HepG2 (cell line): ENCODE results near the gene RSF1. TPM values are rescaled to one million over a fixed set of nuclear protein-coding genes. Genes with fewer than 3 reads are reported as not detected.

Experiments
- CREB1 ChIP-seq, 2 experiments: fragments of 450-650 bp in 1 of 2; IDR thresholded peaks; 2 replicates each; pipeline ENCODE4 v1.6.1; 2016 to 2017; ENCODE audit warnings: control low read depth in 1 of 2, mild to moderate bottlenecking in 1 of 2, missing compliant biosample characterization in 1 of 2, missing genetic modification characterization in 1 of 2
- DRAP1 ChIP-seq: IDR thresholded peaks from 2 replicates; pipeline ENCODE4 v1.6.1; 2016; ENCODE audit warnings: missing genetic modification reagents, missing compliant biosample characterization
- ELK4 ChIP-seq: sonication (generic); formaldehyde crosslinking; IDR thresholded peaks from 2 replicates; pipeline ENCODE4 v1.9.0; 2021; ENCODE audit warnings: missing genetic modification reagents, borderline replicate concordance
- GMEB1 ChIP-seq: sonication (generic); formaldehyde crosslinking; IDR thresholded peaks from 2 replicates; pipeline ENCODE4 v1.5.1; 2020; ENCODE audit warnings: missing genetic modification reagents, mild to moderate bottlenecking, borderline replicate concordance
- HIVEP1 ChIP-seq: sonication (generic); formaldehyde crosslinking; IDR thresholded peaks from 2 replicates; pipeline ENCODE4 v1.4.0; 2020; ENCODE audit warnings: mild to moderate bottlenecking, missing genetic modification reagents
- HMG20B ChIP-seq: conservative IDR thresholded peaks from 2 replicates; pipeline ENCODE4 v1.6.1; 2016; ENCODE audit warnings: missing genetic modification reagents, missing compliant biosample characterization
- IRF9 ChIP-seq: sonication (generic); formaldehyde crosslinking; IDR thresholded peaks from 2 replicates; pipeline ENCODE4 v1.8.0; 2022; ENCODE audit warnings: missing genetic modification reagents, mild to moderate bottlenecking, borderline replicate concordance
- KAT2B ChIP-seq: fragments of 150-350 bp; IDR thresholded peaks from 2 replicates; pipeline ENCODE4 v1.6.1; 2014; ENCODE audit warnings: low read depth, low read length, borderline replicate concordance
- MLXIP ChIP-seq: sonication (generic); formaldehyde crosslinking; IDR thresholded peaks from 2 replicates; pipeline ENCODE4 v1.9.0; 2021; ENCODE audit warnings: missing genetic modification reagents, borderline replicate concordance
- MYNN ChIP-seq: sonication (generic); formaldehyde crosslinking; IDR thresholded peaks from 2 replicates; pipeline ENCODE4 v1.4.0; 2020; ENCODE audit warnings: mild to moderate bottlenecking, low read depth, missing genetic modification reagents
- POLR2A ChIP-seq, 2 experiments: IDR thresholded peaks; 2 replicates each; pipeline ENCODE4 v1.6.1; 2011; ENCODE audit warnings: low read depth in 2 of 2, low read length in 2 of 2, mild to moderate bottlenecking in 1 of 2, moderate library complexity in 1 of 2; ENCODE audit not compliant: insufficient read depth in 1 of 2
- SATB2 ChIP-seq: sonication (generic); formaldehyde crosslinking; IDR thresholded peaks from 2 replicates; pipeline ENCODE4 v1.5.0; 2020; ENCODE audit warnings: missing genetic modification reagents
- SNRNP70 ChIP-seq: fragments of 200-400 bp; formaldehyde crosslinking; IDR thresholded peaks from 2 replicates; pipeline ENCODE4 v1.6.1; 2017; ENCODE audit warnings: mild to moderate bottlenecking, low read depth, low read length, moderate library complexity
- TEF ChIP-seq: sonication (generic); formaldehyde crosslinking; IDR thresholded peaks from 2 replicates; pipeline ENCODE4 v1.5.0; 2020; ENCODE audit warnings: missing genetic modification reagents
- TOPORS ChIP-seq: sonication (generic); formaldehyde crosslinking; IDR thresholded peaks from 2 replicates; pipeline ENCODE4 v1.8.0; 2023; ENCODE audit warnings: mild to moderate bottlenecking, missing genetic modification reagents
- ZBTB42 ChIP-seq: sonication (generic); formaldehyde crosslinking; IDR thresholded peaks from 2 replicates; pipeline ENCODE4 v1.5.0; 2020; ENCODE audit warnings: mild to moderate bottlenecking, missing genetic modification reagents
- ZFP90 ChIP-seq: sonication (generic); formaldehyde crosslinking; IDR thresholded peaks from 2 replicates; pipeline ENCODE4 v1.8.0; 2022; ENCODE audit warnings: missing genetic modification reagents, mild to moderate bottlenecking, inconsistent platforms, borderline replicate concordance
- ZNF430 ChIP-seq: sonication (generic); formaldehyde crosslinking; IDR thresholded peaks from 2 replicates; pipeline ENCODE4 v1.9.0; 2021; ENCODE audit warnings: mild to moderate bottlenecking, missing genetic modification reagents
- ZNF432 ChIP-seq: sonication (generic); formaldehyde crosslinking; IDR thresholded peaks from 2 replicates; pipeline ENCODE4 v1.5.0; 2020; ENCODE audit warnings: missing genetic modification reagents, mild to moderate bottlenecking, borderline replicate concordance
- ZNF570 ChIP-seq: sonication (generic); formaldehyde crosslinking; IDR thresholded peaks from 2 replicates; pipeline ENCODE4 v1.4.0; 2020; ENCODE audit warnings: mild to moderate bottlenecking, missing genetic modification reagents, borderline replicate concordance
- ZNF773 ChIP-seq: sonication (generic); formaldehyde crosslinking; IDR thresholded peaks from 2 replicates; pipeline ENCODE4 v1.4.0; 2020; ENCODE audit warnings: missing genetic modification reagents, borderline replicate concordance
- polyA plus RNA-seq, 8 experiments: library from polyadenylated mRNA; depleted of rRNA in 3 of 8; stranded (reverse) in 7 of 8; unstranded in 1 of 8; fragments of >200 nt; fragmentation: Illumina TruSeq in 4 of 8; extraction: Trizol in 4 of 8; gene quantifications; 2 replicates each; pipeline versions ENCODE4 v1.2.1 to v1.2.3, GENCODE V29; 2011 to 2016; ENCODE audit warnings: low read depth in 4 of 8, missing spikeins in 1 of 8, mixed read lengths in 1 of 8; ENCODE audit not compliant: insufficient read depth in 1 of 8
- total RNA-seq, 5 experiments: library from RNA; depleted of rRNA; stranded (reverse); fragments of >200 nt; fragmentation: Illumina TruSeq; extraction: Trizol; gene quantifications; 2 replicates each; pipeline ENCODE4 v1.2.3, GENCODE V29; 2016; ENCODE audit warnings: low read depth in 1 of 5

RSF1 gene
- total and polyA plus RNA-seq, 2 of the 13 experiments (the other 11 are each of a cell fraction or from before 2014, with no cell fraction given), result 15.5 to 33.1 TPM

GRCh38 chr11:77820565-77821348 lies at the start of gene RSF1, which contains the start of gene AAMDC (continued):
- no peak for TF ChIP-seq MYNN (CRISPR knock-in tag)
- TF ChIP-seq SNRNP70, result no peak
- peak; percentile 4; the same call in 1 of the 2 replicates for TF ChIP-seq CREB1 (IDR thresholded peaks at IDR 0.05)
- no peak for TF ChIP-seq CREB1 (CRISPR knock-in tag; IDR thresholded peaks at IDR 0.05)
- peak; percentile 43; the same call in 1 of the 2 replicates for TF ChIP-seq GMEB1
- no peak for TF ChIP-seq ZNF570
- TF ChIP-seq ZBTB42 (CRISPR knock-in tag), result peak; percentile 26; the same call in 1 of the 2 replicates
- TF ChIP-seq ZNF430 (CRISPR knock-in tag), result no peak
- TF ChIP-seq HMG20B (CRISPR knock-in tag), result no peak
- TF ChIP-seq ZNF773, result no peak
- TF ChIP-seq TOPORS (CRISPR knock-in tag), result no peak
- TF ChIP-seq SATB2, result no peak
- peak; percentile 56; the same call in 1 of the 2 replicates for TF ChIP-seq IRF9 (CRISPR knock-in tag)
- no peak for TF ChIP-seq MLXIP (CRISPR knock-in tag)
- no peak for TF ChIP-seq ELK4 (CRISPR knock-in tag)
- peak; percentile 29 for TF ChIP-seq DRAP1 (CRISPR knock-in tag)
- TF ChIP-seq ZFP90 (CRISPR knock-in tag), result no peak
- no peak for TF ChIP-seq TEF (CRISPR knock-in tag)
- TF ChIP-seq HIVEP1 (CRISPR knock-in tag), result peak; percentile 24; the same call in 1 of the 2 replicates
- TF ChIP-seq ZNF432, result no peak
- TF ChIP-seq POLR2A (IDR thresholded peaks at IDR 0.05; ENCODE audit: insufficient read depth in 1 of 2, low read depth in 2 of 2, low read length in 2 of 2), result peak; percentile 80 to 93
- TF ChIP-seq KAT2B, result no peak
